ENCODE data around the gene CXCL6.

CXCL6 gene

DNA sequence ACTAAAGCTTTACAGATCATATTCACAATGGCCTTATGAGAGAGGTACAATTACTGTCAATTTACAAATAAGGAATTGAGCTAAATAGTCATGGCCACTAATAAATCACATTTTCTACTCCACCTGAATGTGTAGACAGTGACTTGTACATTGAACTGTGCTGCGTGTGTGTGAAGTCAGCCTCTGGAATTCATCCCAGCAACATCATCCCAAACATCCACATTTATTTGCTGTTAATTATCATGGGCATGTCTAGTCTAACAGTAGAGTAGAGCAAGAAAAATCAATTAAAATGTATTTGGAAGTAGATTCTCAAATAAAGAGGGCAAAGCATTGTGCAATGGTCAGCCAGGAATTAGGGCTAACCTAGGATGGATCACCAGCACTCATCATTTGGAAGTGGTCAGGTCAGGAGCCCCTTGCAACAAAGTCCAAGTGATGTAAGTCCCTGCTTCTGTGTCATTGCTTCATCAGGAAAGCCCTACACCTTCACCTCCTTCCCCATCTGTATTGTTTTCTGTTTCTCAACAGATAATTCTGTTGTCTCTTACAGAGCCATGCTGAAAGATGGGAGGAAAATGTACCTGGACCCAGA, 11.8 kb downstream of the CXCL6 start:
- in situ Hi-C loops (cut with HindIII; ENCODE audit: low pct_ligation_motif_present, low sequenced_read_pairs), result no loop called here
- H3K27ac ChIP-seq, result no peak overlapping the region
- TF ChIP-seq, protein P1, sequence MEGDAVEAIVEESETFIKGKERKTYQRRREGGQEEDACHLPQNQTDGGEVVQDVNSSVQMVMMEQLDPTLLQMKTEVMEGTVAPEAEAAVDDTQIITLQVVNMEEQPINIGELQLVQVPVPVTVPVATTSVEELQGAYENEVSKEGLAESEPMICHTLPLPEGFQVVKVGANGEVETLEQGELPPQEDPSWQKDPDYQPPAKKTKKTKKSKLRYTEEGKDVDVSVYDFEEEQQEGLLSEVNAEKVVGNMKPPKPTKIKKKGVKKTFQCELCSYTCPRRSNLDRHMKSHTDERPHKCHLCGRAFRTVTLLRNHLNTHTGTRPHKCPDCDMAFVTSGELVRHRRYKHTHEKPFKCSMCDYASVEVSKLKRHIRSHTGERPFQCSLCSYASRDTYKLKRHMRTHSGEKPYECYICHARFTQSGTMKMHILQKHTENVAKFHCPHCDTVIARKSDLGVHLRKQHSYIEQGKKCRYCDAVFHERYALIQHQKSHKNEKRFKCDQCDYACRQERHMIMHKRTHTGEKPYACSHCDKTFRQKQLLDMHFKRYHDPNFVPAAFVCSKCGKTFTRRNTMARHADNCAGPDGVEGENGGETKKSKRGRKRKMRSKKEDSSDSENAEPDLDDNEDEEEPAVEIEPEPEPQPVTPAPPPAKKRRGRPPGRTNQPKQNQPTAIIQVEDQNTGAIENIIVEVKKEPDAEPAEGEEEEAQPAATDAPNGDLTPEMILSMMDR (IDR thresholded peaks at IDR 0.05; ENCODE audit: low read depth, low read length, missing control alignments), result no peak
- no peak for DNase-seq
- no peaks in the 10 kb centered on the region for H3K36me3 ChIP-seq (replicated peaks)
- no peak overlapping the region for H3K4me3 ChIP-seq (ENCODE audit: low read depth, low read length)
- H3K27me3 ChIP-seq (replicated peaks), result no peaks in the 10 kb centered on the region

DNA sequence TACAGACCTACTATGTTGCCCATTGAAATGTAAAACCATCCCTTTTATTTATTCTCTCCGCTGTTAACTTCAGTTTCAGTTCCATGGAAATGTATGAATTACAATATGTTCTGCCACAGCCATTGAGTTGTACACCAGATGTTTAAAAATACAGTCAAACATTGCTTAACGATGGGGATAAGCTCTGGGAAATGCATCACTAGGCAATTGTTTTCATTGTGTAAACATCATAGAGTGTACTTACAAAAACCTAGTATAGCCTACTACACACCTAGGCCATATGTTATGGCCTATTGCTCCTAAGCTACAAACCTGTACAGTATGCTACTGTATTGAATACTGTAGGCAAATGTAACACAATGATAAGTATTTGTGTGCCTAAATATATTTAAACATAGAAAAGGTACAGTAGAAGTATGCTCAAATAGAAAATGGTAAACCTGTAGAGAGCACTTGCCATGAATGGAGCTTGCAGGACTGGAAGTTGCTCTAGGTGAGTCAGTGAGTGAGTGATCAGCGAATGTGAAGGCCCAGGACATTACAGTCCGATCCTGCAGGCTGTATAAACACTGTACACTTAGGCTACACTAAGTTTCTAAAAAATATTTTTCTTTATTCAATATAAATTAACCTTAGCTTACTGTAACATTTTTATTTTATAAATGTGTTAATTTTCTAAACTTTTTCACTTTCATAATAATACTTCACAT, 13.9 kb downstream of the CXCL6 start:
- H3K4me3 ChIP-seq (ENCODE audit: low read depth, low read length), result no peak overlapping the region
- no peak overlapping the region for H3K27ac ChIP-seq
- DNase-seq, result no peak
- TF ChIP-seq, protein P1 (IDR thresholded peaks at IDR 0.05; ENCODE audit: low read depth, low read length, missing control alignments), result no peak
- no peaks in the 10 kb centered on the region for H3K27me3 ChIP-seq (replicated peaks)
- in situ Hi-C loops (cut with HindIII; ENCODE audit: low pct_ligation_motif_present, low sequenced_read_pairs), result no loop called here
- no peaks in the 10 kb centered on the region for H3K36me3 ChIP-seq (replicated peaks)

DNA sequence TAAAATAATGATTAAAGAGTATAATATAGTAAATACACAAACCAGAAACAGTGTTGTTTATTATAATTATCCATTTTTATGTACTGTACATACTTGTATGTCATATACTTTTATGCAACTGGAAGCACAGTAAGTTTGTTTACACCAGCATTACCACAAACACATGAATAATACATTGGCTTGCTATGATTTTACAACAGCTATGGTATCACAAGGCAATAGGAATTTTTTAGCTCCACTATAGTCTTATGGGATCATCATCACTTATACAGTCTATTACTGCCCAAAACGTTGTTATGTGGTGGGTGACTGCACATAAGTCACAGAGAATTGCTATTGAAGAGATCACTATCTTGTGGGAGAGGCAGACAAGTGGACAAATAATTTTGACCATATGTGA, 14.8 kb downstream of the CXCL6 start:
- Histone ChIP-seq H3K36me3 (replicated peaks) (no peaks in the 10 kb centered on the region), H3K4me3 (ENCODE audit: low read depth, low read length) (no peak overlapping the region), H3K27ac (no peak overlapping the region), H3K27me3 (replicated peaks) (no peaks in the 10 kb centered on the region)
- DNase-seq, result no peak
- in situ Hi-C loops (cut with HindIII; ENCODE audit: low pct_ligation_motif_present, low sequenced_read_pairs), result no loop called here
- TF ChIP-seq, protein P1 (IDR thresholded peaks at IDR 0.05; ENCODE audit: low read depth, low read length, missing control alignments), result no peak

DNA sequence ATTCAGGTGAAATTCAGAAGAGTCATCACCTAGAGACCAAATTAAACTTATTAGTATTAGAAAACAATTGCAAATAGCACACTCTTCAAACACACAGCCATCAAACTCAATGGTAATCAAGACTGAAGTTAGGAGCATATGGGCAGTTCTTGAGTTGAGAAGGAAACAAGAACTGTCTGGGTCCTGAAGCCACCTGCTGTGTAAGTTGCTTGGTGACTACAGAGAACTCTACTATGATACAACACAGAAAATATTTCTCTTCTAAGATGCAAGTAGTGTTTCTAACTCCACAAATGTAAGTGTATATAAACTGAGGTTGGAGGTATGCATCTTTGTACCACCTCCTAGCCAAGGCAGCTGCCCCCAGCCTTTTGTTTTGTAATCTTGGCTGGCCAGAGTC, 16.3 kb downstream of the CXCL6 start:
- TF ChIP-seq, protein P1 (IDR thresholded peaks at IDR 0.05; ENCODE audit: low read depth, low read length, missing control alignments), result no peak
- DNase-seq, result no peak
- Histone ChIP-seq H3K27me3 (replicated peaks) (no peaks in the 10 kb centered on the region), H3K27ac (no peak overlapping the region), H3K36me3 (replicated peaks) (no peaks in the 10 kb centered on the region), H3K4me3 (ENCODE audit: low read depth, low read length) (no peak overlapping the region)
- in situ Hi-C loops (cut with HindIII; ENCODE audit: low pct_ligation_motif_present, low sequenced_read_pairs), result no loop called here

DNA sequence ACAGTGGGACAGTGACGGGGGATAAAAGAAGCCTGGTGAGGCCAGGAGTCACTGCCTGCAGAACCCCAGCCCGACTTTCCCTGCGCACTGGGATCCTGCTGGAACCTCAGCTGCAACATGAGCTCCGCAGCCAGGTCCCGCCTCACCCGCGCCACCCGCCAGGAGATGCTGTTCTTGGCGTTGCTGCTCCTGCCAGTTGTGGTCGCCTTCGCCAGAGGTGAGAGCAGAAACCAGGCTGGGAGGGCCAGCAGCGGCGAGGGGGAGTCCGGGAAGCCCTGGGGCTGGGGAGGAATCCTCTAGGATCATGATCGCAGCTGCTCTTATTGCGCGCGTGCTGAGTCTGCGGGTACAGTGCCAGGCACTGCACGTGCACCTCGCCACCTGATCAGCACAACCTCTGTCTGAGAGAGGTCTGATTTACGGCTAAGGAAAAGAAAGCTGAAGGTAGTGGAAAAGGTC, 16.8 kb downstream of the CXCL6 start, which contains the start of gene PF4V1:
Gene PF4V1, plus strand, starts transcription at position 51 of the 459 bp plus-strand sequence. Its CDS starts 67 bp downstream, at position 118.
- no peak within 1 kb of the TSS for H3K27ac ChIP-seq
- no peaks in the 10 kb centered on the region for H3K36me3 ChIP-seq (replicated peaks)
- in situ Hi-C loops (cut with HindIII; ENCODE audit: low pct_ligation_motif_present, low sequenced_read_pairs), result no loop called here
- TF ChIP-seq, protein P1 (IDR thresholded peaks at IDR 0.05; ENCODE audit: low read depth, low read length, missing control alignments), result peak; percentile 68
- peak within 1 kb of the TSS; percentile 33 for H3K4me3 ChIP-seq (ENCODE audit: low read depth, low read length)
- DNase-seq, result no peak
- no peaks in the 10 kb centered on the region for H3K27me3 ChIP-seq (replicated peaks)

Measured in brain microvascular endothelial cell (primary cell).